ENCODE data around the gene CASP9. TPM values are rescaled to one million over a fixed set of nuclear protein-coding genes. Genes with fewer than 3 reads are reported as not detected.
"Not testable (repeated sequence)": the region's sequence is repeated elsewhere in the genome, so short reads cannot be mapped to it uniquely, and the experiment has no call there.

The CASP9 gene
- total RNA-seq, 1 donor from 2014 or later, result 13.9 TPM

DNA sequence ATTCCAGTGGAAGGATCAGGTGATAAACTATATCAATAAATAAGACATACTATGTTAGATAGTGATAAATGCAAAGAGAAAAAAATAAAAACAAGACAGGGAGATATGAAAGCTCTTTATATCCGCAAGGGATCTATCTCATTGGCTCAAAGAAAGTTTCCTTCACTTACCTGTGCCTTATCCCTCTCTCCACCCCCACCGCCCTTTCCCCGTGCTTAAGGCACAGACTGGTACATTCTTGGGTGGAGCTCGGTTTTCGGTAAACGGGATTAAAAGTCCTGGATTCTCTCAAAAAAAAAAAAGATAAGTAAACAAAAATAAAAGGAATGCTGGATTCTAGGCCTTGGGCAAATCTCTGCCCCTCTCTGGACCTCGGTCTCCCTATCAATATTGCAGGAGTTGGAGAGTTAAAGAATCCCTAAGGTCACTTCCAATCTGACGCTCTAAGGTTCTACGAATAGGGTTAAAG lies 2.0 kb upstream of the CASP9 start:
- no peak for DNase-seq (ENCODE audit: extremely low read depth, low read depth, low spot score)

DNA sequence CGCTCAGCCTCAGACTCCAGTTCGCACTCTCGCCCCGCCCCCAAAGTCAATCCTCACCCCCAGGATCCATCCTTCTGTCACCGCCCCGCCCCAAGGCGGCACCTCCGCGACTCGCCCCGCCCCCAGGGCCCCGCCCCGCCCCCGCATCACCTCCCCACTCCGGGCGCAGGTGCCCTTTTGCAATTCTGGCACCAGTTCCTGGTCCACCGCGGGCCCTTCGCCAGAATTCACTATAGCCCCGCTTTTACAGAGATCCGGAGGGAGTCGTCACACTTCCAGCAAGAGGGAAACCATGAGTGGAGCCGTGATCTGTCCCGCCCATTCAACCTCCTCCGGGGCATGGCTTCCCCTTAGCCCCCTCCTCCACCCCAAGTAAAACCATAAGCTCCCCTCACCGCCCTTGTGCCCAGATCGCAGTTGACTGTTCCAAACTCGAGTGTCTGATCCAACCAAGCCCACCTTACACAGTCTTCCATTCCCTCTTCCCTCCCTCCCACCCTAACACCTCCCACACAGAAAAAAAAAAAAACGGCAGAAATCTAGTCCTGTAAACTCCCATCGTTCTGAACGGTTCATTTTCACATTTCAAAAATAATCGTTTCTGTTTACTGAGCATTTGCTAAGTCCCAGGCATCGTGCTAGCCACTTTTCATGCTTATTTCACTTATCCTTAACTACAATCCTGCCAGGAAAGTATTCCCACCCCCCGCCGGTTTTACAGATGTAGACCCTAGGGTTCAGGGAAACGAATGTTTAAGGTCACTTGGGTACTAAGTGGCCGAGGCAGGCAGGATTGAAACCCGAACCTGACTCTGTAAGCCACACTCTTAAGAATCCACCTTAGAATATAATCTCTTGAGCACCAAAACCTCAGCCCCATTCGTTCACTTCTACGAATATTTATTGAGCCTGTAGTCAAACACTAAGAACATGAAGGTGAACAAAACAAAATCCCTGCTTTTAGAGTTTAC lies 1.3 kb upstream of the CASP9 start:
- DNase-seq (ENCODE audit: extremely low read depth, low read depth, low spot score), result peak; percentile 89

DNA sequence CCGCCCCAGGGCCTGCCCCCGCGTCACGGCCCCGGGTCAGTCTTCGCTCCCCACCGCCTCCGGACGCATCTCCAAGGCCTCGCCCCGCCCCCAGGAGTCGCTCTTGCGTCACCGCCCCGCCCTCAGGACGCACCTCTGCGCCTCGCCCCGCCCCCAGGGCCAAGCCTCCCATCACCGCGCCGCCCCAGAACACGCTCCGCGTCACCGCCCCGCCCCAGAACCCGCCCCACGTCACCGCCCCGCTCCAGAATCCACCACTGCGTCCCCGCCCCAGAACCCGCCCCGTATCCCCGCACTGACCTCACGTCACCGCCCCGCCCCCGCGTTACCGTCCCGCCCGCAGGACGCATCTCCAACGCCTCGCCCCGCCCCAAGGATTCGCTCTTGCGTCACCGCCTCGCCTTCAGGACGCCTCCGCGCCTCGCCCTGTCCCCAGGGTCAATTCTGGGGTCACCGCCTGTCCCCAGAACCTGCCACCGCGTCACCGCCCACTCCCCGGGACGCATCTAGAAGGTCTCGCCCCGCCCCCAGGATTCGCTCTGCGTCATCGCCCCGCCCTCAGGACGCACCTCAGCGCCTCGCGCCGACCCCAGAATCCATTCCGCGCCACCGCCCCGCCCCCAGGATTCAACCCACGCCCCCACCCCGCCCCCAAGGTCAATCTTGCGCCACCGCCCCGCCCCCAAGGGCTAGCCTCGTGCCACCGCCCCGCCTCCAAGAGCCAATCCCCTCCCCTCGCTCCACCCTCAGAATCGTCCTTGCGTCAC lies 451 bp upstream of the CASP9 start:
- peak; percentile 41 for DNase-seq (ENCODE audit: extremely low read depth, low read depth, low spot score)

DNA sequence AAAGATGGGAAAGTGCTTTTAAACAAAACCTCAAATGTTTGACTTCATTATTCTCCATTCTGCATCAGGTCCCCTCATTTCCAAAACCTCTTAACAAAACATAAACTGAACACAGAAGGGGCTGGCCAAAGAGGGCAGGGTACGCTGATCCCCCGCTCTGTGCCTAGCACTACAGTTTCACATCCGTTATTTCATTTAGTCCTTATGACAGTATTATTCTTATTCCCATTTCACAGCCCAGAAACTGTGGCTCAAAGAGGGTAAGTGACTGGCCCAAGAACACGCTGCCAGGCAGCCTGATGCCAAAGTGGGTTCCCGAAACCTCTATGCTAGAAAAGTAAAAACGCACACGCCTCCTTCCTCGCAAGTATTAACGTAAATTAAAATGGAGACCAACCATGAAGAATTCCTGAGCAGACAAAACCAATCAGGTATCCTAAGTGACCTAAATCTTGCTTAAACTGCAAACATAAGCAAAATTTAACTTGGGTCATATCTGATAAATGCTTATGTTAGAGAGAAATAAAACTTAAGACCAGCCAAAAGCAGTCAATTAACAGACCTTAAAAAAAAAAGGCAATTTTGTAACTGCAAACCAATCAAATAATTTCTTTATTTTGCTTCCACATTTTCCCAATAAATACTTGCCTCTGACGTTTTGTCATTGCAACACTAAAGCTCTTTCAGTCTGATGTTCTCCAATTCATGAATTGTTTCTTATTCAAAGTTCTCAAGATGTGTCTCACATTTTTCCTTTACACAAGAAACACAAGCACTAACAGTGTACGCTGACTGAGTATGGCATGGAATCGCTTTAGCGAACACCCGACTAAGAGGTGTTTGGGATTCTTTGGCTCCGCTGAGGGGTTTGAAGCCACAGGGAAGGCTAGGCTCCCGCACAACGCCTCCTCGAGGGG lies 653 bp downstream of the CASP9 start:
- DNase-seq (ENCODE audit: extremely low read depth, low read depth, low spot score), result no peak

DNA sequence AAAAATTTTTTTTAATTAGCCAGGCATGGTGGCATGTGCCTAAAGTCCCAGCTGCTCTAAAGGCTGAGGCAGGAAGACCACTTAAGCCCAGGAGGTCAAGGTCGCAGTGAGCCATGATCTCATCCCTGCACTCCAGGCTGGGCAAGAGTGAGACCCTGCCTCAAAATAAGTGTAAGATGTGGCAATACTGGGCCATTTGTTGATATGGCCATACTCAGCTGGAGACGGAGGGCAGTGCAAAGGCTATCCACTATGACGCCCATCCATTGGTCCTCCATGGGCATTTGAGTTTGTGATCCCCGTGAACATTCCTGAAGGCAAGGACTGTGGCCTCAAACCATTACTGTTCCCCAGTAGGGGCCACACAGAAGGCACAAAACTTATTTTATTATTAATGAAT lies 1.5 kb downstream of the CASP9 start:
- no peak for DNase-seq (ENCODE audit: extremely low read depth, low read depth, low spot score)

DNA sequence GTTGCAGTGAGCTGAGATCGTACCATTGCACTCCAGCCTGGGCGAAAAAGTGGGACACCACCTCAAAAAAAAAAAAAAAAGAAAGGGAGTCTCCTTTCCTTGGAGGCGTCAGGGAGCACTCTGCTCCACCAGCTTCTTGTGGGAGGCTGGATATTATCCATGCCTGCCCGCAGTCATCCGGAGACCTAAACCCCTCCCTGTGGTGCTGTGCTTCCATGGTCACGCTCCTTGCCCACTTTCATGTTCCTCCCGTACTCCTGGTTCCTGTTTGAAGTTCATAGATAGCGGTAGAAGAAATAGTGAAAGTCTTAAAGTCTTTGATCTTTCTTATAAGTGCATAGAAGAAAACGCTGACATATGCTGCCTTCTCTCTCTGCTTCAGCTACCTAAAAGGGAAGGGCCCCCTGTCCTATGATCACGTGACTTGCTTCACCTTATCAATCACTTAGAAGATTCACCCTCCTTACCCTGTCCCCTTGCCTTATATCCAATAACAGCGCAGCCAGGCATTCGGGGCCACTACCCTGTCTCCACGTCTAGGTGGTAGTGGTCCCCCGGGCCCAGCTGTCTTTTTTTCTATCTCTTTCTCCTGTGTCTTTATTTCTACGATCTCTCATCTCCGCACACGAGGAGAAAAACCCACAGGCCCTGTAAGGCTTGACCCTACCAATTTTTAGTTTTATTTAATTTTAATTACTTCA lies 2.7 kb downstream of the CASP9 start:
- DNase-seq (ENCODE audit: extremely low read depth, low read depth, low spot score), result not testable (repeated sequence)

DNA sequence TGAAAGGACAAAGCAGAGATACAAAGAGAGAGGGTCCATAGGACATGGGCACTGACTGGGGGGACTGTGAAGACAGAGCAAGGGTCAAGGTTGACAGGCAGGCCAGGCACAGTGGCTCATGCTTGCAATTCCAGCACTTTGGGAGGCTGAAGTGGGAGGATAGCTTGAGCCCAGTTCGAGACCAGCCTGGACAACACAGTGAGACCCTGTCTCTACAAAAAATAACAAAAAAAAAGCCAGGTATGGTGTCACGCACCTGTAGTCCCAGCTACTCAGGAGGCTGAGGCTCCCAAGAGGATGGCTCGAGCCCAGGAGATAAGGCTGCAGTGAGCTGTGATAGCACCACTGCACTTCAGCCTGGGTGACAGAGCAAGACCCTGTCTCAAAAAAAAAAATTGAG lies 4.4 kb downstream of the CASP9 start:
- DNase-seq (ENCODE audit: extremely low read depth, low read depth, low spot score), result no peak

DNA sequence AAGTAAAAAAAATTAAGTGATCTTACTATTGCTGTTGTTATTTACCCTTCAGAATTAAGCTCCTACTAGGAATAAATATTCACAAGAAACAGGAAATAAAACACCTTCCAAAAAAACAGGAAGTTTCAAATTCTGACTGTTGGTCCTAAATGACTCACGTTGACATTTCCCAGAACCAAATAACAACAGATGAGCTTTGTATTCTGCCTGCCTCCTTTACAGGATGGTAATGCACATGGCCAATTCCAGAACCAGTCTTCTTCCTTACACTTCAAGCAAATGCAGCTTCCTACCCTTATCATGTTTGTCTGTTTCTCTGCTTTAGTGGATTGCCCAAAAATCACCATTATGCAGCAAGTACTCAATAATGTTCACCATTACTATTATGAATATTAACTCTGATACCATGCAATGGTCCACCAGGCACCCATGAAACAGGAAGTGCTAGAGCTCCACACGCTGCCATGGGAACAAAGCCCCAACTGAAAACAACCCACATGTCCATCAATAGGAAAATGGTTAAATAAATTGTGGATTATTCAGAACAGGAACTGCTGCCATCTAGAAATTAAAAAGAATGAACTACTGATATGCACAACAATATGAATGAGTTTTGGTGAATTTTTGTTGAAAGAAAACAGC lies 8.9 kb downstream of the CASP9 start:
- DNase-seq (ENCODE audit: extremely low read depth, low read depth, low spot score), result no peak

DNA sequence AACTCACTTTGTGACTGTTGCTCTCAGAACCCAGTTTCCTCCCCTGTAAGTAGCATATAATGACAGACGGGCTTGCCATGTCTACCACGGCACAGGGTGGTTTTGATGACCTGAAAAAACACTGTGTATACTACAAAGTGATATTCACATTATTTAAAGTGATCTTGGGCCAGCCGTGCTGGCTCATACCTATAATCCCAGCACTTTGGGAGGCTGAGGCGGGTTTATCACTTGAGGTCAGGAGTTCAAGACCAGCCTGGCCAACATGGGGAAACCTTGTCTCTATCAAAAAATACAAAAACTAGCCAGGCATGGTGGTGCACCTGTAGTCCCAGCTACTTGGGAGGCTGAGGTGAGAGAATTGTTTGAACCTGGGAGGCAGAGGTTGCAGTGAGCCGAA lies 9.5 kb downstream of the CASP9 start:
- not testable (repeated sequence) for DNase-seq (ENCODE audit: extremely low read depth, low read depth, low spot score)

DNA sequence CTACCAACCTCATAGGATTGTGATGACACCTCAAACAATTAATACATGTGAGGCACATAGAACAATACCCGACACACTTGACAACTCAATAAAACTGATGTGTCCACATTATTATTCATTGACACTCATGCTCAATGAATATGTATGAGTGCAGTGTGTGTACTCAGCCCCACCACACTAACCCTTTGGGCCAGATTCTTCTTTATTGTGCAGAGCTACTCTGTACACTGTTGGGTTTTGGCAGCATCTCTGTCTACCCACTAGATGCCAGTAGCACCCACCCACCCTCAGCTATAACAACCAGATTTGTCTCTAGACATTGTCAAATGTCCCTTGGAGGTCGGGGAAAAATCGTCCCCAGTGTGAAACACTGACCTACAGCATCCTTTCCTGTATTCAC lies 10.1 kb downstream of the CASP9 start:
- DNase-seq (ENCODE audit: extremely low read depth, low read depth, low spot score), result no peak

DNA sequence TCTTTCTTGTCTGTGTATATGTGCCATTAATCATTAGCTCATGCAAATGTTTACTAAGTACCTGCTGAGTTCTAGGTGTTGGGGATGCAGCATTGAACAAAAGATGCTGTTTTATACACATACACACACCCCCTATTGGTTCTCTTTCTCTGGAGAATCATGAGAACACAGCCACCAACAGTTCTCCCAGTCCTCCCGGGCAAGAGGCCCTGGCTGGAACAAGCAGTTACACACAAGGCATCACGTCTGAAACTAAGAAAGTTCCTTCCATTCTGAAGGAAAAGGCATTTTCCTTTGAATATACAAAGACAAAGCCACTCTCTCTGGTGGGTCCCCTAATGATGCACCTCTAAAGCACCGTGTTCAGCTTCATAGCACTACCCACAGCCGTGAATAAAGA lies 10.8 kb downstream of the CASP9 start:
- DNase-seq (ENCODE audit: extremely low read depth, low read depth, low spot score), result no peak

DNA sequence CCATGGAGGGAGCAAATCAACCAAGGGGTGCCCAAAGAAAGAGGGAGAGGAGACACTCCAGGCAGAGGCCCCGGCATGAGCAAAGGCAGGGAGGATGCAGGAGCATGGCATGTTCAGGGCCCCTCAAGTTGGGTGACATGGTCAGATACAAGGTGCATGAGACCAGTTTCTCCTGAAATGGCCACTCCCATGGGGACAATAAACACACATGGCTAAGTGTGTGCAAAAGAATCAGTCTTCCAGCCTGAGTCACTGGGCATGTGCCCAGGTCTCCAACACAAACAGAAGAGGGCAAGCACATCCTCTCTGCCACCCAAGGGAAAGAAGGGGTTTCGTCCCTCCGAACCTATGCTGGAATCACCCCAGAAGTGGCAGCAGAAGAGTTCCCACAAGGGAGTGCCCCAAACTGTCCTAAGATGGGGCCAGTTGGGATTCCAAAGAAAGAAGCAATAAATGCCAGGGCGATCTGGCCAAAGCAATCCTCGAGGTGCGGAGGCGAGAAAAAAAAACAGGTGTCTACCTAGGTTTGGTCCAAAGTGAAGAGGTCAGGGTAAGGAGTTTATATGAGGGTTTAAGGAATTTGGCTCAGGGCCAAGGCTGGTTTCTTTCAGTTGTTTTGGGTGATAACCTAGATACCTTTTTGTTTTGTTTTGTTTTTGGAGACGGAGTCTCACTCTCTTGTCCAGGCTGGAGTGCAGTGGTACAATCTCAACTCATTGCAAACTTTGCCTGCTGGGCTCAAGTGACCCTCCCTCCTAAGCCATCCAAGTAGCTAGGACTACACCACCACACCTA lies 13.2 kb downstream of the CASP9 start:
- DNase-seq (ENCODE audit: extremely low read depth, low read depth, low spot score), result no peak

DNA sequence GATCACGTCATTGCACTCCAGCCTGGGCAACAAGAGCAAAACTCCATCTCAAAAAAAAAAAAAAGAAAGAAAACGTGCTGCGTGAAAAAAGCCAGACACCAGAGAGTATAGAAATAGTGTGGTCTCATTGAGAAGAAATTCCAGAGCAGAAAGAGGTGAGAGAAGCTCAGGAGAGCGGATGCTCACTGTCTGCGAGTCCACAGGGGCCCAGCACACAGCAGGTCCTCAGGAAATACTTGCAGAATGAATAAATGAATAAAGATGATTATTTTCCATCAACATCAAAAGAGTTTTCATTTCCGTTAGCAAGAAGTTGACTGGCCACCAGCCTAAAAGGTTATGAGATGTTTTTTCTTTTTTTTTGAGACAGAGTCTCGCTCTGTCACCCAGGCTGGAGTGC lies 14.4 kb downstream of the CASP9 start:
- no peak for DNase-seq (ENCODE audit: extremely low read depth, low read depth, low spot score)

DNA sequence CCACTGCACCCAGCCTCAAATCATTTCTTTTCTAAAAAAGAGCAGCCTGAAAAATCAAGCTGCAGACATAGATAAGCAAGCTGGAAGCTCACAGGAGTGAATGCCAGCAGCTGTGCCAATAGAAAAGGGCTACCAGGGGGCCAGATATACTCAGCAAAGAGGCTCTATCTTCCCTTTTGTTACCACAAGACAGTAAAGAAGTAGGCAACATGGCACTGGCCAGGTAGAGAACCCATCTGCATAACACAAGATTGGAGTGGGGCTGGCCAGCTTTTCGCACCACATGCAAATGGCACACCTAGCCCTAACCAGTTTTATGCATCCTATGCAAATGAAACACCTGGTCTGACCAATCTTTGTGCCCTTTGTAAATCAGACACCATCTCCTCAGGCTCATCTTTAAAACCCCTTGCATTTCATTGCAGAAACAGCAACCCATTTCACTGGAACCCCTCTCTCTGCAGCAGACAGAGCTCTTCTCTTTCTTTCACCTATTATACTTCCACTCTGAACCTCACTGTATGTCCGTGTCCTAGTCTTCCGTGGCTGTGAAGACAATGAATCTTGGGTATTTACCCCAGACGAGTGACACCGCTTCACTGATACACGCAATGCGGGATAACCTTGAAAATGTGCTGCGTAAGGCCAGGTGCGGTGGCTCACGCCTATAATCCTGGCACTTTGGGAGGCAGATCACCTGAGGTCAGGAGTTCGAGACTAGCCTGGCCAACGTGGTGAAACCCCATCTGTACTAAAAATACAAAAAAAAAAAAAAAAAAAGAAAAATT lies 15.1 kb downstream of the CASP9 start:
- no peak for DNase-seq (ENCODE audit: extremely low read depth, low read depth, low spot score)

DNA sequence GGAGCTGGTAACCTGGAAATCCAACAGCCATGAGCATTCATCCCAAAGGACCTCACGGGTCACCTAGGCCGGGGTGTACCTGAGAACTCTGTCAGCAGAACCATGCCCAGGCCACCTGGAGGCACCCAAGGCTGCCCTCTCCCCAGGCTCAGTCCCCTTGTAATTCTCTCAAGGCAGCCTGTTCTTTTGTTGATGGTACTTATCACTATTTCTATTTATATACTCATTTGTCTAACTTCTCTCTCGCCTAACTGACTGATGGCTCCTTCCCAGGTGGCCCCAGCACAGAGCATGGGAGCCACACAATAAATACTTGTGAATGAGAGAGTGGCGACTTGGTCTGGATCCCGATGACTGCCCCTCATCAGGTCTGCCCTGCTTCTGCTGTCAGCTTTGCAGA lies 16.7 kb downstream of the CASP9 start:
- no peak for DNase-seq (ENCODE audit: extremely low read depth, low read depth, low spot score)

DNA sequence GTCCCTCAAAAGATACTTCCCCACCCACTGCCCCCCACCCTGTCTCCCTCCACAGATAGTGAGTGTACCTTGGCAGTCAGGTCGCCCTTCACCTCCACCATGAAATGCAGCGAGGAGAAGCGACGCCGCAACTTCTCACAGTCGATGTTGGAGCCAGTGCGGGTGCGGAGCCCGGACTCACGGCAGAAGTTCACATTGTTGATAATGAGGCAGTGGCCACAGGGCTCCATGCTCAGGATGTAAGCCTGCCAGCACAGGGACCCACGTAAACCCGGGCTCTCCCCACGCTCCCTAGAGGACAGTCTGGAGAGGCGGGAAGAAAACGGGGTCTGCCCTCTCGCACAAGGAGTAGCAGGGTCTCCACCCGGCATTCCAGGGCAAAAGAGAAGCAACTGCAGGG lies 17.2 kb downstream of the CASP9 start:
- no peak for DNase-seq (ENCODE audit: extremely low read depth, low read depth, low spot score)

DNA sequence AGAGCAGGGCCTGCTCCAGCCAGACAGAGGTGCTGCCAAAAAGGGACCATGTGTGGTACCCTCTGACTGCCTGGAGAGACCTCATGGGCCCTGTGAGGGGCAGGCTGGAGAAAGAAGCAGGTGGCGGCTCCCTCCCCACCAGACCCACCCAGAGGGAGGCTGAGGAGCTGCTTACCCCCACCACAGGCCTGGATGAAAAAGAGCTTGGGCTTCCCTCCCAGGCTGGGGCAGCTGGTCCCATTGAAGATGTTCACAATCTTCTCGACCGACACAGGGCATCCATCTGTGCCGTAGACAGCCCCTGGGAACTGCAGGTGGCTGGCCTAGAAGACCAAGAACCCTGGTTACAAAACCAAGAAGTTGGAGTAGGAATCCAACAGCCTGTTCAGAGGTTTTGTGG lies 19.6 kb downstream of the CASP9 start:
- no peak for DNase-seq (ENCODE audit: extremely low read depth, low read depth, low spot score)
